Measurements from ENCODE around the gene GOLGA8J. TPM values are rescaled to one million over a fixed set of nuclear protein-coding genes. Genes with fewer than 3 reads are reported as not detected.
A peak's percentile ranks its signal among the peaks of the same experiment; 100 is the strongest.
"Not testable (repeated sequence)": the region's sequence is repeated elsewhere in the genome, so short reads cannot be mapped to it uniquely, and the experiment has no call there.

GOLGA8J gene
- total RNA-seq, 1 experiment from 2014 or later, result not detected

GRCh38 chr15:30073915-30074314 is 8.8 kb upstream of the GOLGA8J start:
- no peak for DNase-seq (ENCODE audit: low read depth)

DNA sequence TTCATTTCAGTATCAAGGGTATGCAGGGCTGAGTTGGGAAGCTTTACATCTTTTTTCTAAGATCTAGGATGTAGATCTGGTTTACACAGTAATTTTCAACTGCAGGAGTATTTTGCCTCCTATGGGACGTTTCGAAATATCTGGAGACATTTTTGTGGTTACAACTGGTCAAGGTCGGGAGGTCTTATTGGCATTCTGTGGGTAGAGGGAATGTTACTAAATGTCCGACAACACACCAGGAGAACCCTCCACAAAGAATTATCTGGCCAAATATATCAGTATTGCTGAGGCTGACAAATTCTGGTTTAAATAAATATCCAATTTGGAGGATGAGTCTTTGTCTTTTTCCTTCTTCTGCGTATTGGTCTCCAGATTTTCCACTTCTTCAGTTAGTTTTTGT is 1.9 kb upstream of the GOLGA8J start:
- DNase-seq (ENCODE audit: low read depth), result peak; percentile 46

DNA sequence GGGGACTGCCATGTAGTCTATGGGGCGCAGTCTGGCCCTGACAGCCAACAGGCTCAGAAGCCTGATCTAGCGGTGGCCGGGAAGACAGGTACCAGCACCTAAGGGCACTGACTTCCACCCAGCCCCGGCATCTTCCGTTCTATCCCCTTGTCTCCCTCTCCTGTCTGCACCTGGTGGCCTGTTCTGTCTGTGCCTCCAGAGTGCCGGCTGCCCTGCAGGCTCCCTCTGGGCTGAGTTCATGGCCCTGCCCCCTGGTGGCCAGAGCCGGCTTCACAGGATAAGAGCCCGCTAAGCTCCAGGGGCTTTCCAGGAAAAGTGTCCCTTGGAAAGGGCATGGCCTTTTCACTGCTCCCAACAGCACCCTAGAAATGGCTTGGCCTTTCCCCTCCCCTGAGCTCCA is 15.1 kb downstream of the GOLGA8J start:
- DNase-seq (ENCODE audit: low read depth), result not testable (repeated sequence)

DNA sequence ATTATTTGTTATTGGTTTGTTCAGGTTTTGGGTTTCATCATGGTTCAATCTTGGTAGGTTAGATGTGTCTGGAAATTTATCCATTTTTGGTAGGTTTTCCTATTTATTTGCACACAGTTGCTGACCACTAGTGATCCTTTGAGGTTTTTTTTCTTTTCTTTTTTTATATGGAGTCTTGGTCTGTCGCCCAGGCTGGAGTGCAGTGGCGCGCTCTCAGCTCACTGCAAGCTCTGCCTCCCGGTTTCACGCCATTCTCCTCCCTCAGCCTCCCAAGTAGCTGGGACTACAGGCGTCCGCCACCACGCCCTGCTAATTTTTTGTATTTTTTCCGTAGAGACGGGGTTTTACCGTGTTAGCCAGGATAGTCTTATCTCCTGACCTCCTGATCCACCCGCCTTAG is 20.1 kb downstream of the GOLGA8J start:
- DNase-seq (ENCODE audit: low read depth), result not testable (repeated sequence)

DNA sequence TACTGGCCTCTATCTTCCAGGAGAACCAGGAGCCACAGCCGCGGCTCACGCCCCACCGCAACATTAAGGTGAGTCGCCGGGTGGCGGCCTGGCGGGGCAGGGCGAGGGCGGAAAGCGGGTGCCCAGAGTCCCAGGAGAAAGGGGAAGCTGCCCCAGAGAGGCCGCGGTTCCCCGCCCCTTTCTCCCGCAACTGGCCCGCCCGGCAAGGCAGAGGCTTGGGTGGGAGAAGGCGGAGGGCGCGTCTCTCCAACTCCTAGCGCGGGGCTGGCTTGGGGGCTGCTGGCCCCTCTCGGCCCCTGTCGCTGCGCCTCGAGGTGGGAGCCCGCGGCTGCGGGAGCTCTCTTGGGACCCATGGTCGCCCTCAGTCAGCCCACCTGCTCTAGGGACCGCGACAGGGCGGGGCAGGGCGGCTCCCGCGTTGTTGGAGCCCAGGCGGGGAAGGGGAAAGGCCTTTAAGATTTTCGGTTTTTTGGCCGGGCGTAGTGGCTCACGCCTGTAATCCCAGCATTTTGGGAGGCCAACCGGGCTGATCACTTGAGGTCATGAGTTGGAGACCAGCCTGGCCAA is 21.3 kb downstream of the GOLGA8J start:
- DNase-seq (ENCODE audit: low read depth), result not testable (repeated sequence)

GRCh38 chr15:30110591-30110990 is 27.8 kb downstream of the GOLGA8J start:
- not testable (repeated sequence) for DNase-seq (ENCODE audit: low read depth)

DNA sequence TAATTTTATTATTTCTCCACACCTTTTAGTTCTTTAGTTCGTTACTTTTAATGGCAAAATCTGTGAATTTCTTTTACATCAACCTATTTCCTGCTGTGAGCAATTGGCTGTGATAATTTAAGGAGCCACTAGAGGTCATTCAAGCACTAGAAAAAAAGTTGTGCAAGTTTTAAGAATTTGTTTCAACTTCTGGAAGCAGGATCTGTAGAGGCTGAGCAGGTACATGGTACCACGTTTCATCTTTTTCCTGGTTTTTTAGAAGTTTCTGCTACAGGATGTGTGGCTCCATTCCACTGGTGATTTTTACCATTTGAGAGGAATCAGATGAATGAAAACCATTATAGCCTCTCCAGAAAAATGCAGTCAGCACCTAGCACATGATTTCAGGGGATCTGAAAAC is 47.3 kb downstream of the GOLGA8J start:
- DNase-seq (ENCODE audit: low read depth), result peak; percentile 0

DNA sequence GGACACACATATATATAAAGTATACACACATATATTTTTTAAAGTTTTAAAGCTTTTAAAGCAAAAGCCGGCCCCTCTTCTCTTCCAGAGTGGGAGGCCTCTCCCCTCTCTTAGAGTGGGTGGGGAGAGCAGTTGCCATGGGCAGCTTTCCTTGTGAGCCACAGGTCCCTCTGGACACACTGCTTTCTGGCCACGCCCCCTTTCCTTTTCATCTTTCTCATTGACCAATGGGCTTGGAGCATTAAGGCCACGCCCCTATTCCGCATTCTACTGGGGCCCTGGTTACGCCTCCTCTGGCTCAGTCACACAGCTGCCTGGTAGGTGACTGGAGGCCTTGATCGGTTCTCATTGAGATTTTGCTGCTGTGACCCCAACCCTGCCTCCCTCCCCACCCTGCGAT is 52.0 kb downstream of the GOLGA8J start, which contains the start of gene GOLGA8T:
Gene GOLGA8T, plus strand, starts transcription at position 301 of the 400 bp plus-strand sequence. Its CDS starts 98 bp downstream, at position 399.
- DNase-seq (ENCODE audit: low read depth), result not testable (repeated sequence)

Small RNA genes within 50 kb of the gene (small RNA-seq; reads per million reads assigned to genes)
- gene RF00096 (0.27 reads per million, percentile 24 among the genes with 10 or more reads in this experiment), gene RN7SL673P (not detected)

Other genes with a start within 250 kb of the GOLGA8J start
- 0.06 and 0.17 TPM in 2 replicates for gene GOLGA8T, start 52.1 kb downstream of the GOLGA8J start, total RNA-seq (2014; rRNA removed; shearing (Covaris generic))